ENCODE measurements around the gene TTYH2. TPM values are rescaled to one million over a fixed set of nuclear protein-coding genes. Genes with fewer than 3 reads are reported as not detected.

Gene TTYH2
- polyA plus RNA-seq, 3 donors, result 12.3 to 57.4 (median 18.7) TPM

DNA sequence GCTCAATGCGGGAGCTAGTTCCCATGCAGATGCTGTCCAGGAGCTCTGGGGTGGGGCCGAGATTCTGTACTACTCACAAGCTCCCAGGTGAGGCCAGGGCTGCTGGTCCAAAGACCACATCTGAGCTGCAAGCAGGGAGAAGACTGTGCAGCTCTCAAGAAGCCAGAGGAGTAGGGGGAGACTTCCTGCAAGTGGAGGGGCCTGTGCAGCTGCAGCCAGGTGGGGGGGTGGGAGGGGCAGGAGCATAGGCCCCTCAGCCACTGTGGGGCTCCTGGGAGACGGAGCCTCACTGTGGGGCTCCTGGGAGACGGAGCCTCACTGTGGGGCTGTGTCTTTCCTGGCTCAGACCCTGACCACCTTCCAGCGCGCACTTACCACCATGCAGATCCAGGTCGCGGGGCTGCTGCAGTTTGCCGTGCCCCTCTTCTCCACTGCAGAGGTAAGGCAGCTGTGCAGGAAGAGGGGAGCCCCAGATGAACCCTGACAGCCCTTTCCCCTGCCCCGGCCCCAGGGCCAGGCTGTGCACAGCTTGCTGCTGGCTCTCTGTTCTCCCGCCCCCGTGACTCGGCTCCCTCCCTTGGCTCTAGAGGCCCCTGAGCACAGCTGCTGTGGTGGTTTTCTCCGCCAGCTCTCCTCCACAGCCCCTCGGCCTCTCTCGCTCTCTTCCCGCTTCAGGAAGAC, 36.4 kb downstream of the TTYH2 start:
- Histone ChIP-seq H3K4me2 (replicated peaks; ENCODE audit: extremely low read depth, low read length, poor library complexity, severe bottlenecking) (no peak overlapping the region), H4K20me1 (ENCODE audit: insufficient read depth, low read length) (no peaks in the 10 kb centered on the region), H3K9ac (ENCODE audit: insufficient read depth, low read length, poor library complexity, severe bottlenecking) (no peak overlapping the region), H3K27me3 (ENCODE audit: control insufficient read depth in 2 of 2, insufficient read depth in 2 of 2, low read length in 2 of 2) (no peaks in the 10 kb centered on the region), H3K9me3 (replicated peaks in 1 of 2; ENCODE audit: control insufficient read depth in 1 of 2, insufficient read depth in 1 of 2, low read length in 2 of 2) (no peaks in the 10 kb centered on the region), H3K4me1 (ENCODE audit: control insufficient read depth in 1 of 2, insufficient read depth in 2 of 2, low read length in 2 of 2) (peaks cover 8 to 13% of the 10 kb centered on the region in 2 donors), H2AFZ (ENCODE audit: insufficient read depth, low read depth, low read length, poor library complexity, severe bottlenecking) (no peak overlapping the region), H3K4me3 (replicated peaks in 1 of 3; ENCODE audit: low read depth in 2 of 3, low read length in 3 of 3) (no peak overlapping the region), H3K27ac (ENCODE audit: low read depth in 1 of 2, low read length in 2 of 2) (no peak overlapping the region), H3K79me2 (ENCODE audit: insufficient read depth, low read length) (no peaks in the 10 kb centered on the region), H3K36me3 (replicated peaks in 1 of 2; ENCODE audit: control insufficient read depth in 1 of 2, insufficient read depth in 2 of 2, low read length in 2 of 2) (peaks cover 50 to 80% of the 10 kb centered on the region in 2 donors)
- Mint-ChIP-seq H3K27ac (peak overlapping the region in 3 of 7 donors; percentile 18 to 78 (median 48)), H3K36me3 (peaks cover 60 to 81% of the 10 kb centered on the region in 2 donors), H3K9me3 (no peaks in the 10 kb centered on the region), H3K4me1 (peaks cover 13% of the 10 kb centered on the region), H3K27me3 (ENCODE audit: low read depth in 3 of 3) (no peaks in the 10 kb centered on the region), H3K4me3 (no peak overlapping the region)
- WGBS (ENCODE audit: insufficient coverage), result 78% methylated on average over 13 of the region's 17 CpGs
- intact Hi-C loops (cut with micrococcal nuclease), result loop anchor here in 1 of 2 donors (5.0 kb wide), 1 partner anchor 37 kb away; the partner anchor contains the start of gene TTYH2
- no peak for DNase-seq
- no peak for TF ChIP-seq CTCF (IDR thresholded peaks at IDR 0.05)

DNA sequence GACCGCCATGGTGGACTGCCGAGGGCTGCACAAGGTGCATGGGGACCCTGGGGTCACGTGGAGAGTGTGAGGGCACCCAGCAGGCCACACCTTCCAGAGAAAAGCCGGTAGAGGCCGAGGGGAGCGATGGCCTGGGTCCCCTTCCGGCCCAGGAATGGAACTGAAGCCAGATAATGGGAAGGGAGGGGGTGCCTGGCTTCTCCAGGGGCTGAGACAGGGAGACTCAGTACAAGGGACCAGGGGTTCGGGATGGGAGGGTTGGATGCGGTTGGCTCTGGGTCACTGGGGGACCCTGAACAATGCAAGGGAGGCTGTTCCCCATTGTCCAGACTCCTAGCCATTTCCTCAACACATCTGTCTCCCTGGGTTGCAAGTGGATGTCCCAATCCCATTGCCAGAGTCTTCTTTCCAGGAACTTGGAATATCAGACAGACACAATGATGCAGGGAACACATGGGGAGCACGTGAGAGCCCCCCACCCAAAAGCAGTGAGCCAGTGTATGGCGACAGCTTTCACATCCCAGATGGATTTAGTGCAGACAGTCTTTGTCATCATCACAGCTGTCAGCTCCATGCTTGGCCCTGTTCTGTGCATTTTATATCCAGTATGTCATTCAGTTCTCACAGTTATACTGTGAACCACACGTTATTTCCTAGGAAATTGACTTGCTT, 37.1 kb downstream of the TTYH2 start:
- no peak overlapping the region for H3K4me2 ChIP-seq (replicated peaks; ENCODE audit: extremely low read depth, low read length, poor library complexity, severe bottlenecking)
- Mint-ChIP-seq H3K4me3 (no peak overlapping the region), H3K27me3 (ENCODE audit: low read depth in 3 of 3) (no peaks in the 10 kb centered on the region), H3K27ac (no peak overlapping the region), H3K9me3 (no peaks in the 10 kb centered on the region), H3K4me1 (peaks cover 12% of the 10 kb centered on the region), H3K36me3 (peaks cover 62 to 83% of the 10 kb centered on the region in 2 donors)
- no peak for DNase-seq
- no peaks in the 10 kb centered on the region for H3K27me3 ChIP-seq (ENCODE audit: control insufficient read depth in 2 of 2, insufficient read depth in 2 of 2, low read length in 2 of 2)
- H3K4me1 ChIP-seq (ENCODE audit: control insufficient read depth in 1 of 2, insufficient read depth in 2 of 2, low read length in 2 of 2), result peaks cover 8 to 10% of the 10 kb centered on the region in 2 donors
- no peak overlapping the region for H3K4me3 ChIP-seq (replicated peaks in 1 of 3; ENCODE audit: low read depth in 2 of 3, low read length in 3 of 3)
- no peaks in the 10 kb centered on the region for H3K79me2 ChIP-seq (ENCODE audit: insufficient read depth, low read length)
- 98% methylated on average over 12 of the region's 12 CpGs for WGBS (ENCODE audit: insufficient coverage)
- no peaks in the 10 kb centered on the region for H3K9me3 ChIP-seq (replicated peaks in 1 of 2; ENCODE audit: control insufficient read depth in 1 of 2, insufficient read depth in 1 of 2, low read length in 2 of 2)
- intact Hi-C loops (cut with micrococcal nuclease), result no loop called here
- H3K9ac ChIP-seq (ENCODE audit: insufficient read depth, low read length, poor library complexity, severe bottlenecking), result no peak overlapping the region
- H2AFZ ChIP-seq (ENCODE audit: insufficient read depth, low read depth, low read length, poor library complexity, severe bottlenecking), result no peak overlapping the region
- no peak overlapping the region for H3K27ac ChIP-seq (ENCODE audit: low read depth in 1 of 2, low read length in 2 of 2)
- peaks cover 53 to 82% of the 10 kb centered on the region in 2 donors for H3K36me3 ChIP-seq (replicated peaks in 1 of 2; ENCODE audit: control insufficient read depth in 1 of 2, insufficient read depth in 2 of 2, low read length in 2 of 2)
- H4K20me1 ChIP-seq (ENCODE audit: insufficient read depth, low read length), result no peaks in the 10 kb centered on the region
- TF ChIP-seq CTCF (IDR thresholded peaks at IDR 0.05), result no peak
